ENCODE results near the gene RABL2A. TPM values are rescaled to one million over a fixed set of nuclear protein-coding genes. Genes with fewer than 3 reads are reported as not detected.
A peak's percentile ranks its signal among the peaks of the same experiment; 100 is the strongest.
"Not testable (repeated sequence)": the region's sequence is repeated elsewhere in the genome, so short reads cannot be mapped to it uniquely, and the experiment has no call there.

The RABL2A gene
- total RNA-seq, 1 experiment from 2014 or later, result 4.4 TPM

DNA sequence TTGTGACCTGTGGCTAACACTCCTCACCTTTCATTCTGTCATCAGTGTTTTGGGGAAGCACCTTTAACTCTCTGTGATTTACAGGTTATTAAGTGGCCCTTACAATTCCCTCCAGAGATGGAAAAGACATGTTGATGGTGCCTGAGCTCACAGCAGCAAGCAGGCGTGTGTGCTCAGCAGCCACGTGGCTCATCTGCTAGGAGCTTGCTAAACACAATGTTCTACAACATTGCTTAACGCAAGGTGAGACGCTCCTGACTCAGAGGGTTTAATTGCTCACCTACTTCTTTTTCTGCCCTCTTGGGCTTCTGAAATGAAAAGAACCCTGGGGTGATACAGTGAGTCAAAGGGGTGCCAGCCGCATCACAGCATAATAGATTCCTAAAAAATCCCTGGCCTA lies 6.1 kb upstream of the RABL2A start:
- H3K4me1 ChIP-seq (ENCODE audit: insufficient read depth, low read length); H3F3A ChIP-seq (ENCODE audit: low read length, unreplicated experiment); ATAC-seq; H3K36me3 ChIP-seq (ENCODE audit: low read depth, low read length); BruUV-seq (replicated peaks); H3K79me2 ChIP-seq (ENCODE audit: low read length); H3K4me3 ChIP-seq (ENCODE audit: low read length); H3K9ac ChIP-seq (ENCODE audit: low read length); DNase-seq; H3K9me2 ChIP-seq (replicated peaks; ENCODE audit: low read length); POLR2A ChIA-PET (ENCODE audit: unreplicated experiment); H3K4me2 ChIP-seq (ENCODE audit: low read length); H2AFZ ChIP-seq (ENCODE audit: low read length); H3K27ac ChIP-seq (ENCODE audit: low read length); CTCF ChIA-PET; H4K20me1 ChIP-seq (ENCODE audit: low read length); intact Hi-C loops (cut with micrococcal nuclease); H3K9me3 ChIP-seq (ENCODE audit: low read length); H3K27me3 ChIP-seq (ENCODE audit: low read length): not testable (repeated sequence)

DNA sequence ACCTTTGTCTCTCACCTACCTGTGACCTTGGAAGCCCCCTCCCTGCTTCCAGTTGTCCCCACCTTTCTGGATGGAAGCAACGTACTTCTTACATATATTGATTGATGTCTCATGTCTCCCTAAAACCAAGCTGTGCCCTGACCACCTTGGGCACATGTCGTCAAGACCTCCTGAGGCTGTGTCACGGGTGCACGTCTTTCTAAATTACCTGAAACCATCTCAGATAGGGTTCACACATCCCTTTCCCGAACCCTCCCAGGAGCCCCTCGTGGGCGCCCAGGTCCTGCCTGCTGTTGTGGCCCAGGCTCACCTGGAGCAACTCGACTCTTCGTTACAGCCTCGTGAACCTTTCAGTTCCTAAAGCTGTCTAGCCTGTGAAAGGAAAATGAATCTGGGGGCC lies 1.2 kb upstream of the RABL2A start:
- H3K4me3 ChIP-seq (ENCODE audit: low read length); intact Hi-C loops (cut with micrococcal nuclease); H3K27me3 ChIP-seq (ENCODE audit: low read length); ATAC-seq; H3K9me2 ChIP-seq (replicated peaks; ENCODE audit: low read length); H4K20me1 ChIP-seq (ENCODE audit: low read length); H3K79me2 ChIP-seq (ENCODE audit: low read length); DNase-seq; H3K36me3 ChIP-seq (ENCODE audit: low read depth, low read length); H3F3A ChIP-seq (ENCODE audit: low read length, unreplicated experiment); H3K9me3 ChIP-seq (ENCODE audit: low read length); H3K27ac ChIP-seq (ENCODE audit: low read length); H2AFZ ChIP-seq (ENCODE audit: low read length); H3K9ac ChIP-seq (ENCODE audit: low read length); POLR2A ChIA-PET (ENCODE audit: unreplicated experiment); CTCF ChIA-PET; BruUV-seq (replicated peaks); H3K4me1 ChIP-seq (ENCODE audit: insufficient read depth, low read length): not testable (repeated sequence)
- H3K4me2 ChIP-seq (ENCODE audit: low read length), result peak overlapping the region; percentile 44

DNA sequence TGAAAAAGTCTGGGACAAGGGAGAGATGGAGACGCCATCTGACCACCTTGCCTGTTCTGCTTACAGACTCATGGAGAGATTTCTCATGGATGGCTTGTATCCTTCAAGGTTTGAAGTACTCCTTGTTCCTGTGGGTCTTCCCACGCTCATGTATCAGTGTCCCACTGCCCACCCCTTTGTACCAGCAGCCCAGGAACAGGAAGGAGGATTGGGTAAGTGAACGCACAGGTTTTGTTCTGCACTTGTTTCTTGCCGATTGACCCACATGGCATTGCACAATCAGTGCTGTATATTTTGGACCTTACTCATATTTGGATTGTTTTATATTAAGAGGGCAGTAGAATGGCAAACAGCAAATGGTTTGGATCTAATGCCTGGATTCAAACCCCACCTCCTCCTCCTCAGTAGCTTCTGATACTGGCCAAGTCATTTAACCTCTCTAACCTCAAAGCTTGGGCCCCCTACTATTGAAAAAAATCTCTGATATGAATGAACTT lies 5.8 kb downstream of the RABL2A start:
- H3K9ac ChIP-seq (ENCODE audit: low read length); H3K79me2 ChIP-seq (ENCODE audit: low read length); H3K4me2 ChIP-seq (ENCODE audit: low read length); H3K36me3 ChIP-seq (ENCODE audit: low read depth, low read length); H3K4me3 ChIP-seq (ENCODE audit: low read length); intact Hi-C loops (cut with micrococcal nuclease); H2AFZ ChIP-seq (ENCODE audit: low read length); H3K27me3 ChIP-seq (ENCODE audit: low read length); H3K27ac ChIP-seq (ENCODE audit: low read length); H3K4me1 ChIP-seq (ENCODE audit: insufficient read depth, low read length); POLR2A ChIA-PET (ENCODE audit: unreplicated experiment); ATAC-seq; CTCF ChIA-PET; H4K20me1 ChIP-seq (ENCODE audit: low read length); DNase-seq; H3K9me2 ChIP-seq (replicated peaks; ENCODE audit: low read length); H3K9me3 ChIP-seq (ENCODE audit: low read length); BruUV-seq (replicated peaks); H3F3A ChIP-seq (ENCODE audit: low read length, unreplicated experiment): not testable (repeated sequence)

DNA sequence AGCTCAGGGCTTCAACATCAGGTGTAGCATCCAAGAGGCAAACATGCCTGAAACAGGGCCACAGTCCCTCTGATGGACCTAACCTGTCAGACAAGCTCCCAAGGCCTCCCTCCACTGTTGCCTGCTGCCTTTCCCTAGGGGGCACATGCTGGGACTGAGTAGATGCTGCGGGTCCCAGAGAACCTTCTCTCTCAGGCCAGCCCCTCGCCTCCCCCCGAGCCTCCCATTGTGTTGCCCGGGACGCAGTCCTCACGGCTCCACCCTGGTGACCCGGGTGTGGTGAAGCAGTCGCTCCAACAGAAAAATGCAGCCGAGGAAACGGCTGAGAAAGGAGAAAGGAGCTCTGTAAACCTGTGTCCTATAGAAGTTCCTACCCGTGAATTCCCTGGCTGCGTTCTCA lies 8.3 kb downstream of the RABL2A start:
- H3F3A ChIP-seq (ENCODE audit: low read length, unreplicated experiment); H3K9me2 ChIP-seq (replicated peaks; ENCODE audit: low read length); H3K9me3 ChIP-seq (ENCODE audit: low read length); DNase-seq; H3K27me3 ChIP-seq (ENCODE audit: low read length); H3K79me2 ChIP-seq (ENCODE audit: low read length); H4K20me1 ChIP-seq (ENCODE audit: low read length); H3K27ac ChIP-seq (ENCODE audit: low read length); H2AFZ ChIP-seq (ENCODE audit: low read length); H3K9ac ChIP-seq (ENCODE audit: low read length); CTCF ChIA-PET; BruUV-seq (replicated peaks); ATAC-seq; intact Hi-C loops (cut with micrococcal nuclease); H3K4me1 ChIP-seq (ENCODE audit: insufficient read depth, low read length); H3K4me3 ChIP-seq (ENCODE audit: low read length); H3K36me3 ChIP-seq (ENCODE audit: low read depth, low read length); H3K4me2 ChIP-seq (ENCODE audit: low read length); POLR2A ChIA-PET (ENCODE audit: unreplicated experiment): not testable (repeated sequence)

DNA sequence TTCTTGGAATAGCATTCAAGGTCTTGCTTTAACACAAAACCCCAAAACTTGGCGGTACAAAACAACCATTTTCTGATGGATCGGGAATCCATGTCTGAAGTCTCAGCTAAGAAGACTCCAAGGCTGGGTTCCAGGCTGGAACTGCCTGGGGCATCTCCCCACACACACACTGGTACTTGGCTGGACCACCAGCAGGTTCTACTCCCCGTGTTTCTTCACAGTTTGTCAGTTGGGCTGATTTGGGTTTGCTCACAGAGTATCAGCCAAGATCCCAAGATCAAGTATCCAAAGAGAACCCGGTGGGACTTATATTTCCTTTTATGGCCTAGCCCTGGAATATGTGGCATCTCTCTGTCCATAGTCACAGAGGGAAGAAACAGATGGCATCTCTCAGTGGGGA lies 9.2 kb downstream of the RABL2A start:
- H3K4me1 ChIP-seq (ENCODE audit: insufficient read depth, low read length); CTCF ChIA-PET; H3K9ac ChIP-seq (ENCODE audit: low read length); H3K79me2 ChIP-seq (ENCODE audit: low read length); H3K9me3 ChIP-seq (ENCODE audit: low read length); ATAC-seq; H3K4me2 ChIP-seq (ENCODE audit: low read length); H3K36me3 ChIP-seq (ENCODE audit: low read depth, low read length); H3K27ac ChIP-seq (ENCODE audit: low read length); H3F3A ChIP-seq (ENCODE audit: low read length, unreplicated experiment); DNase-seq; H2AFZ ChIP-seq (ENCODE audit: low read length); H3K27me3 ChIP-seq (ENCODE audit: low read length); intact Hi-C loops (cut with micrococcal nuclease); H4K20me1 ChIP-seq (ENCODE audit: low read length); H3K4me3 ChIP-seq (ENCODE audit: low read length); H3K9me2 ChIP-seq (replicated peaks; ENCODE audit: low read length); POLR2A ChIA-PET (ENCODE audit: unreplicated experiment): not testable (repeated sequence)
- TSS peak; percentile 8 for BruUV-seq (replicated peaks)

DNA sequence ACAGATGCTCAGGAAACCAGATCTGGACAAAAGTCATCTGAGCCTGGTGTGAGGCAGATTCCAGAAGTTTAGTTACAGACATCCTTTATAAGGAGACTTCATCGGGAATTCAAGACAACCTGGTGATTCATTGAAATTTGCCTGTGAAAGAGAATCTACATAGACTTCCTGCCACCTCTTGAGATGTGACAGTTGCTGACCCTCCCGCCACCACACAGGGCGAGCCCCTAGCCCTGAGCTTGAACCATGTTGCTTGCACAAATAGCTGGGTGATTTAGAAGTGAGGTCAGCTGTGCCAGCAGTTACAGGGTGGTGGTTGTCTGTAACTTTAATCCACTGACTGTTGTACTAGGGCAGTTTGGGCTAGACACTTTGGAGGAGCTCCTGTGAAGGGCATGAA lies 11.0 kb downstream of the RABL2A start:
- H3K4me3 ChIP-seq (ENCODE audit: low read length); H3K9me2 ChIP-seq (replicated peaks; ENCODE audit: low read length); intact Hi-C loops (cut with micrococcal nuclease); H3K36me3 ChIP-seq (ENCODE audit: low read depth, low read length); H4K20me1 ChIP-seq (ENCODE audit: low read length); H3K9ac ChIP-seq (ENCODE audit: low read length); H3K4me2 ChIP-seq (ENCODE audit: low read length); POLR2A ChIA-PET (ENCODE audit: unreplicated experiment); H2AFZ ChIP-seq (ENCODE audit: low read length); H3F3A ChIP-seq (ENCODE audit: low read length, unreplicated experiment); BruUV-seq (replicated peaks); H3K27me3 ChIP-seq (ENCODE audit: low read length); CTCF ChIA-PET; H3K4me1 ChIP-seq (ENCODE audit: insufficient read depth, low read length); ATAC-seq; H3K27ac ChIP-seq (ENCODE audit: low read length); DNase-seq; H3K79me2 ChIP-seq (ENCODE audit: low read length); H3K9me3 ChIP-seq (ENCODE audit: low read length): not testable (repeated sequence)

DNA sequence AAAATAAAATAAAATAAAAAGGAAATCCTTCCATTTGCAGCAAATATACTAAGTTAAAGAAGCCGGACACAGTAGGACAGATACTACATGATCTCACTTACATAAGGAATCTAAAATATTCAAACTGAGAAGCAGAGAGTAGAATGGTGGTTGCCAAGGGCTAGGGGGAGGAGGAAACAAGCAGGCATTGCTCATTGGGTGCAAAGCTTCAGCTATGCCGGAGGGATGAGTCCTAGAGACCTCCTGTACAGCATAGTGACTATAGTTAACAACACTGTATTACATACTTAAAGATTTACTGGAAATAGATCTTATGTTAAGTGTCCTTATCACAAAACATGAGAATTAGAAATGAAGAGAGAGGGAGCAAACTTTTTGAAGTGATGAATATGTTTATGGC lies 19.2 kb downstream of the RABL2A start:
- H4K20me1 ChIP-seq (ENCODE audit: low read length); H3K27ac ChIP-seq (ENCODE audit: low read length); H3K4me1 ChIP-seq (ENCODE audit: insufficient read depth, low read length); H3K4me2 ChIP-seq (ENCODE audit: low read length); H3K79me2 ChIP-seq (ENCODE audit: low read length); H3K4me3 ChIP-seq (ENCODE audit: low read length); H3F3A ChIP-seq (ENCODE audit: low read length, unreplicated experiment); CTCF ChIA-PET; H3K27me3 ChIP-seq (ENCODE audit: low read length); H3K9me3 ChIP-seq (ENCODE audit: low read length); H3K36me3 ChIP-seq (ENCODE audit: low read depth, low read length); H3K9me2 ChIP-seq (replicated peaks; ENCODE audit: low read length); DNase-seq; POLR2A ChIA-PET (ENCODE audit: unreplicated experiment); H3K9ac ChIP-seq (ENCODE audit: low read length); ATAC-seq; BruUV-seq (replicated peaks); H2AFZ ChIP-seq (ENCODE audit: low read length); intact Hi-C loops (cut with micrococcal nuclease): not testable (repeated sequence)

All from PC-3 (cell line).